Activated CD8-positive, alpha-beta memory T cell treated with anti-CD3 and anti-CD28 coated beads for 1 hour (primary cell): ENCODE measurements around the gene NXF3.
"Not testable (repeated sequence)": the region's sequence is repeated elsewhere in the genome, so short reads cannot be mapped to it uniquely, and the experiment has no call there.

Experiments
- DNase-seq, 2 donors: peaks; one replicate each; pipeline ENCODE4 v3.0.0-alpha.2; 2020; ENCODE audit warnings: low read depth in 1 of 2; ENCODE audit errors: extremely low read depth in 1 of 2

Gene NXF3

GRCh38 chrX:103052625-103053024 is 40.3 kb downstream of the NXF3 start:
- DNase-seq = no peak

- no peak for DNase-seq
These were observed 41.6 kb downstream of the NXF3 start for GRCh38 chrX:103051260-103051789.

GRCh38 chrX:103033371-103033770 is 59.6 kb downstream of the NXF3 start:
- not testable (repeated sequence) for DNase-seq
